GM18951 (cell line): ENCODE data around the gene RRAD.

ENCODE experiments used
- POLR2A ChIP-seq: IDR thresholded peaks from 4 replicates; pipeline ENCODE4 v1.6.1; 2011; ENCODE audit warnings: mild to moderate bottlenecking; ENCODE audit not compliant: insufficient read length, insufficient read depth; ENCODE audit errors: extremely low read depth
- in situ Hi-C: fragments of 300-500 bp; cut with MboI; formaldehyde crosslinking; loops from one replicate; pipeline ENCODE4 v1.12.0; 2022; ENCODE audit warnings: low sequenced_read_pairs, mixed read lengths, inconsistent platforms; ENCODE audit not compliant: unreplicated experiment

RRAD gene

DNA sequence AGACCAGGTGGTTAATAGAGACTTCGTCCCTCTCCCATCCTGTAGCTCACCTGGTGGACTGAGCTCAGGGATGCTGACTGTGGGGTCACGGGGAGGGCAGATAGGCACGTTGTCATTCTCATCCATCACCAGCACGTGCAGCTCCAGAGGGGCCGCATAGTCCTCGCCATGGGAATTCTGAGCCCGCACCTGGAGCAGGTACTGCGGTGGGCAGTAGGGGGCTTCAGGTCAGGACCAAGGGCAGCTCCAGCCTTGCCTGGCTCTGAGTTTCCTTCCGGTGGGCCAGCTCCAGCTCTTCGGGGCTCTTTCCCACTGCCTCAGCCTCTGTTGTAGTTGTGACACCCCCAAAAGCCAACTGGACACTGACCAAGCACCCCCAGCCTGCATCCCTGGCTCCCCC is 12.3 kb downstream of the RRAD start:
- in situ Hi-C loops: no loop called here
- no peak for TF ChIP-seq POLR2A

DNA sequence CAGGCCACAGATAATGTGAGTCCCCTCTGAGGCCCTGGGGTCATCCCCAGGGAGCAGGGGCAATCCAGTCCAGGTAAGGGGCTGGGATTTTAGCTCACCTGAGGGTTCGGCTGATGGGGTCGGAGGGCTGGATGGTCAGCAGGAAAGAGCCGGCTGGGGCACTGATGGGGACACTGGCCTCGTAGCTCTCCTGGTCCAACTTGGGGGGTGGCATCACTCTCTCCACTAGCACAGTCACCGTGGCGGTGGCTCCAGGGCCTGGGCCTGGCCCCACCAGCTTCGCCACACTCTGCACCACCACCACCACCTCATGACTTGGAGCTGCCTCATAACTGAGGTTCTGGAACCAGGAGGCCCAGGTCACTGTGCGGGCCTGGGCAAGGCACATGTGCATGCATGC is 13.5 kb downstream of the RRAD start:
- TF ChIP-seq POLR2A: no peak
- in situ Hi-C loops: no loop called here

- no peak for TF ChIP-seq POLR2A
- in situ Hi-C loops: no loop called here
These were observed 14.2 kb downstream of the RRAD start for GRCh38 chr16:66911112-66911511.

DNA sequence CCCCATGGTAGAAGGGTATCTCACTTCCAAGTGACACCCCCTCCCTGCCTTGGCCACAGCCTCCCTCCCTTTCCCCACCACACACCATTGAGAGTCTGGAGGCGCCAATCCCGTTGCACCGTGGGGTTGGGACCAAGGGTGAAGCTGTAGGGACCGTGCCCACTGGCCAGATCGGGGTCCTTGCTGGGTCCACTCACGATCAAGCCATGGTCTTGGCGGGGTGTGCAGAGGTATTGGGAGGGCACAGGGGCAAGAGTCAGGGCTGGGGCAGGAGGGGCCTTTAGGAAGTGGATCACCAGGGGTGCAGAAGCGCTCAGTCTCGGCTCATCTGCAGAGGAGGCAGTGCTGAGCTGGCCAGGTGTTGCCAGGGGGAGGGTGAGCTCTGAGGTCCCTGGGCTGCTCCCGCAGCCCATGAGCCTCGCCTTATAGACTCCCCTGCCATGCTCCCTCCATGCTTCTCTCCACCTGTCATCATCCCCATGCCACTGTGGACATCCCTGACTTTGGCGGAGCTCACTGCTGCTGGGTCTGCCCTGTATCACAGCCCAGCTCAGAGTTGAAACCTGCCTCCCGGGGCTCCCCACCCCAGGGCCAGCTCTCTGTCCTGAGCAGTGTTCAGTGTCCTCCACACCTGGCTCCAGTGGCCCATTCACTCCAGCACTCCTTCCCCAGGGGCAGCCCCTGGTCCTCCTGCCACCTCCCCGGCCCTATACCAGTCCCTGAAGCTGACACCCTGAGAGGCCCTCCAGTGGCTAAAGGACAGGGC is 15.0 kb downstream of the RRAD start:
- in situ Hi-C loops: no loop called here
- no peak for TF ChIP-seq POLR2A

DNA sequence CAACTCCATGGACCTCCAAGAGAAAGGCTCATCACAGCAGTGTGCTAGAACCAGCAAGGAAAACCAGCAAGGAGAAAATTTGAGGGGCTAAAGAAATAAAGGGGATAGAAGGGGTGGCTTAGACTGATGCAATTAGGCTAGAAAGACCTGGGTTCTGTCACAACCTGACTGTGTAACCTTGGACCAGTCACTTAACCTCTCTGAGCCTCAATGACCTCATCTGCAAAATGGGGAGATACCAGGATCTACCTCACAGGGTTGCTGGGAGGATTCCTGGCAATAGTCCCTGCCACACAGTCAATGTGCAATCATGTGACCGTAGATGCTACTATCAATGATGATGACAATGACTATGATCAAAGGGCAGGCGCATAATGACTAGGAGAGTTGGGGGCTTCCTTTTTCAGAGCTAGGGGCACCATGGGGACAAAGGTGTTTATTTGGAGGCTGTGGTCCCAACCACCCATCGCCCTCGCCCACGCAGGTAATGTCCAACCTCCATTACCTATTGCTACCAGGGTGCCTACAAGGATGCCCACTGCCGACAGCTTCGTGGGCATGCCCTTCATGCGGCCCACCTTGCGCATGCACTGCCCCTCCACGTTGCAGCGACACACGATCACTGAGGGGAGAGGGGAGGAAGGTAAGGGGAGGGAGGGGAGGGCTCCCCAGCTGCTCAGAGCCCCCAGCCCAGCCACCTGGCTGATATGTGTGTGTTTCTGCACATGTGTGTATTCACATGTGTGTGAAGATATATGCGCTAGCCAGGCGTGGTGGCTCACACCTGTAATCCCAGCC is 16.4 kb downstream of the RRAD start:
- in situ Hi-C loops: no loop called here
- no peak for TF ChIP-seq POLR2A

- no peak for TF ChIP-seq POLR2A
- in situ Hi-C loops: no loop called here
These were observed 17.2 kb downstream of the RRAD start for GRCh38 chr16:66908116-66908515.

DNA sequence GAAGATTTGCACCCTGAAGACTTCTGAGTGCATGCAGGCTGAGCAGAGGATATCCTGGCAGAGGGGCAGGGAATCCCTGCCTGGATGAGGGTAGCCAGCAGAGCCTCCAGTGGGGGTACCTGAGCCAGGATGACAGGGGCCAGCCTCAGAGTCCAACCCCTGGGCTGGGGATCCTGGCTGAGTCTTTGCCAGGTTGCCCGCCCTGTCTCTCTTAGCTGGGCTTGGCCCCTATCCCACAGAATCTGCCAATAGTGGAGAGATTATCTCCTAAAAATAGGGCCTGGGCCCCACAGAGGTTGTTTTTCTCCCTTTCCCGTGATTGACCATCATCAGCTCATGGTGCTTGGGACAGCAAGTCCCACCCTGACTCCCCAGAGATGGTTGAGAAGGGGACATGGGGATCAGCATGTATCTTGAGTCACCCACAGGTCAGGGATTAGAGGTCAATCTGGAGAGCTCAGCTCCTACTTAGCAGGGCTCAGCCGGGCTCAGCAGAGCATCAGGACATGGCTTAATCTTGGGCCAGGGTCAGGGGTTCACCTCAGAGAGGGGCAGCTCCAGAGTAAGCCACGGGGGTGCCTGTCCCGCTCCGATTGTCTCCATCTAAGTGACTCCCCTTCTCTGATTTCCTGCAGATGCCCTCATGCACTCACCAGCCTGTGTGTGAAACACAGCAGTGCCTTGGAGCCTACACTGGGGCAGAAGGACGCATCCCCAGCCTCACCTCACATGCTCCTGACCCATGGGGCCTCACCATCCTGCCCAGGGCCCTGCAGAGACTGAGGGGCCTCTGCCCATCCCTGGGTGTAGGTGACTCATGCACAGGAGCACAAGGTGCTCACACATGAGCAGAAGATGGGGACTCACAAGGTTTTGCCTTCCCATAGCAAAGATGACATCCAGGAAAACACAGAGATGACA is 18.2 kb downstream of the RRAD start:
- in situ Hi-C loops: no loop called here
- TF ChIP-seq POLR2A: no peak

- in situ Hi-C loops: no loop called here
- TF ChIP-seq POLR2A: no peak
These were observed 19.4 kb downstream of the RRAD start for GRCh38 chr16:66905633-66906539.

DNA sequence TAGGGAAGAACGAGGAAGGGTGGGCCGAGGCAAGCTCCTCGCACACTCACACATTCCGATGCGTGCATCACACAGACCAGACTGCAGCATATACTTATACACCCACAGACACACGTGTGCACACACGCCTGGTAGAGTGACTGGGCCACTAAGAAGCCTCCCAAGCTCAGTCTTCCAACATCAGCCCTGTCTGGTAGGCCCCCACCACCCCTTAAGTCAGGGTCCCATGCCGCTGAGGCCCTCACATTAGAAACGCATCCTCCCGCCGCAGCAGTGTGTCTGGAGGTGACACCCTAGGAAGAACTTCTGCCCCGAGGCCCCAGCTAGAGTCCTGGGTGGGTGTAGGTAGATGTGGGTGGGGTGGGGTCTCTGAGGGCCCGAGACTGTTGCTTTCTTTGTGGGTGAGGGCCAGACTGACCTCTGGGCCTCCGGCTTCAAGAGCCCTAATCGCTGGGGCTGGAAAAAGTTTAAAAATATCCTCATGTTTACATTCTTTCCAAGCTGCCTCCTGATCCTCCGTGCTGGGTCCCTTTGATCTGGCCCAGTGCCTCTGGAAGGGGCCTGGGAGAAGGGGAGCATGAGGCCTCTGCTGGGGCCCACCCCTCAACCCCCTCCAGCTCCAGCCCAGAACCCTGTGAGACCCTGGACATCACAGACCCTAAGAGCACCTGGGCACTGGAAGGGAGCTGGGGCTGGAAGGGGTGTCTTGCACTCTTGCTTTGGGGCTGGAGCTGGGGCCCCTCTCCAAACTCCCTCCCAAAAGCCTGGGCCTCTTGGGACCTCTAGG is 20.3 kb downstream of the RRAD start:
- TF ChIP-seq POLR2A: no peak
- in situ Hi-C loops: no loop called here

DNA sequence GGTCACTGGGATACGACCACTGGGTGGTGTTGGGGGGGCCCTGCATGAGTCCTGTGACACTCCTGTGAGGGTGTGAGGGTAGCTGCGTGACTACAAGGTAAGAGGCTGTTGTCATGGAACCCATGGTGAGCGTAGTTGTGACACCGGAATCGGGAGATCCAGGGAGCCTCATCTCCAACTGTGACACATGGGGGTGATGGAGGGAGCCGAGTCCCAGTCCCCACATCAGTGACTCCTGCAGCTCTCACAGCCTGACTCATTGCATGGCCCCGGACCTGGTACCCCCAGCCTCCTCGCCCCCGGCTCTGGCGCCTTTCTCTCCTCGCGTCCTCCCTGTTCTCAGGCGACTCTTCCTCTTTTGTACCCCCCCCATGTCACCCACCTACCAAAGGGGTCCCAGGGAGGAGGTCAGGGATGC is 20.9 kb downstream of the RRAD start:
- in situ Hi-C loops: no loop called here
- TF ChIP-seq POLR2A: no peak

GRCh38 chr16:66903544-66904427 is 21.5 kb downstream of the RRAD start:
- in situ Hi-C loops: no loop called here
- no peak for TF ChIP-seq POLR2A
